Thyroid gland (tissue), 4 donors: ENCODE results near the gene KIF2C.
"Not testable (repeated sequence)": the region's sequence is repeated elsewhere in the genome, so short reads cannot be mapped to it uniquely, and the experiment has no call there.

ENCODE experiments used
- CTCF ChIP-seq, 6 experiments: fragments of 200-600 bp in 3 of 6; fragments of 450-650 bp in 3 of 6; sonication (generic) in 3 of 6; IDR thresholded peaks; one replicate each; pipeline ENCODE4 v1.5.1; 2016 to 2019; ENCODE audit warnings: antibody characterized with exemption in 6 of 6, mild to moderate bottlenecking in 2 of 6, inconsistent platforms in 1 of 6, moderate library complexity in 1 of 6
- POLR2A ChIP-seq, 2 donors: fragments of 450-650 bp; IDR thresholded peaks; one replicate each; pipeline ENCODE4 v1.6.1; 2017; ENCODE audit warnings: antibody characterized with exemption in 2 of 2, mild to moderate bottlenecking in 2 of 2, moderate library complexity in 1 of 2

DNA sequence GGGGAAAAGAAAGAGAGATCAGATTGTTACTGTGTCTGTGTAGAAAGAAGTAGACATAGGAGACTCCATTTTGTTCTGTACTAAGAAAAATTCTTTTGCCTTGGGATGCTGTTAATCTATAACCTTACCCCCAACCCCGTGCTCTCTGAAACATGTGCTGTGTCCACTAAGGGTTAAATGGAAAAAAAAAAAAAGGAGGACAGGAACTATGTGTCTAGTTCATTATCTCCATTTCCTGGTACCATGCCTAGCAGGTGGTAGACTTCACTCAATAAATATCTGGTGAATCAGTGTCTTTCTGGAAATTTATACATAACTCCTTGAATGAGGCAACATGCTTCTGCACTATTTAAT lies 707 bp upstream of the KIF2C start:
- not testable (repeated sequence) for TF ChIP-seq POLR2A, CTCF (IDR thresholded peaks at IDR 0.05)
